GM12878 (cell line): ENCODE data around the gene RBM4. TPM values are rescaled to one million over a fixed set of nuclear protein-coding genes. Genes with fewer than 3 reads are reported as not detected.

Source experiments
- ATAC-seq: fragments of 200-7000 bp; cut with Tn5 transposase; 3 replicates; pipeline ENCODE4 v1.9.1; 2020; ENCODE audit warnings: mild to moderate bottlenecking, moderate library complexity
- BruUV-seq: library from RNA; stranded (reverse); fragments of 400-500 nt; replicated peaks from 2 replicates; lab custom pipeline; 2021; lab: Mats Ljungman, UMichigan
- CTCF ChIA-PET: fragments of 300-600 bp; sonication (Branson Sonifier 250); formaldehyde crosslinking; extraction: SDS; loops from one replicate; lab custom pipeline; 2021; ENCODE audit warnings: inconsistent platforms; lab: Yijun Ruan, JAX
- POLR2A ChIA-PET: fragments of 350-600 bp; formaldehyde crosslinking; extraction: SDS; loops from one replicate; lab custom pipeline; 2021; ENCODE audit warnings: inconsistent platforms; lab: Charles Lee
- RAD21 ChIA-PET: fragments of 300-600 bp; sonication (Branson Sonifier 250); formaldehyde crosslinking; loops from one replicate; lab custom pipeline; 2023; ENCODE audit warnings: antibody characterized with exemption; ENCODE audit not compliant: unreplicated experiment; lab: Charles Lee
- SMC1A ChIA-PET: fragments of 300-600 bp; sonication (Branson Sonifier 250); formaldehyde crosslinking; loops from one replicate; lab custom pipeline; 2023; ENCODE audit not compliant: unreplicated experiment, uncharacterized antibody; lab: Charles Lee
- DNase-seq: peaks from one replicate; pipeline ENCODE4 v3.0.0-alpha.2; 2011; ENCODE audit warnings: low read depth, low spot score
- FAIRE-seq: peaks from 3 replicates; lab custom pipeline; 2011; peaks lifted over from hg19 to GRCh38; lab: Jason Lieb, UNC
- H2AFZ ChIP-seq: 2 replicates; pipeline ENCODE4 v1.6.0; 2011; ENCODE audit warnings: low read depth, low read length, control low read depth; ENCODE audit not compliant: control insufficient read depth
- H3K27ac ChIP-seq: 2 replicates; pipeline ENCODE4 v1.5.1; 2011; ENCODE audit warnings: control low read depth; ENCODE audit not compliant: control insufficient read depth, insufficient read depth
- H3K27me3 ChIP-seq, 2 experiments: replicated peaks in 1 of 2; 2 replicates each; pipeline versions ENCODE4 v1.6.0 to v1.6.1; 2011; ENCODE audit warnings: low read length in 1 of 2; ENCODE audit not compliant: control insufficient read depth in 2 of 2, insufficient read depth in 2 of 2
- H3K36me3 ChIP-seq, 2 experiments: 2 replicates each; pipeline ENCODE4 v1.5.1; 2011; ENCODE audit warnings: low read length in 1 of 2; ENCODE audit not compliant: control insufficient read depth in 2 of 2, insufficient read depth in 2 of 2
- H3K4me1 ChIP-seq: 2 replicates; pipeline ENCODE4 v1.6.1; 2011; ENCODE audit warnings: mild to moderate bottlenecking, low read length, moderate library complexity, mixed read lengths; ENCODE audit not compliant: control insufficient read depth, insufficient read depth
- H3K4me2 ChIP-seq: 2 replicates; pipeline ENCODE4 v1.6.0; 2011; ENCODE audit warnings: control low read depth; ENCODE audit not compliant: control insufficient read depth, insufficient read depth
- H3K4me3 ChIP-seq: fragments of 200-600 bp; sonication (generic); 2 replicates; pipeline ENCODE4 v1.5.1; 2016
- H3K79me2 ChIP-seq: 2 replicates; pipeline ENCODE4 v1.6.0; 2011; ENCODE audit warnings: low read length; ENCODE audit not compliant: control insufficient read depth, insufficient read depth
- H3K9ac ChIP-seq: 2 replicates; pipeline ENCODE4 v1.8.0; 2011; ENCODE audit warnings: low read length, control low read depth, mixed read lengths; ENCODE audit not compliant: control insufficient read depth, insufficient read depth
- H3K9me3 ChIP-seq: replicated peaks from 3 replicates; pipeline ENCODE4 v1.5.1; 2011; ENCODE audit warnings: mild to moderate bottlenecking, low read length; ENCODE audit not compliant: control insufficient read depth, insufficient read depth
- H4K20me1 ChIP-seq: 2 replicates; pipeline ENCODE4 v1.6.0; 2011; ENCODE audit not compliant: control insufficient read depth, insufficient read depth
- CBFB ChIP-seq: IDR thresholded peaks from 2 replicates; pipeline ENCODE4 v1.6.1; 2016; ENCODE audit warnings: antibody characterized with exemption, low read depth
- CREM ChIP-seq: IDR thresholded peaks from 2 replicates; pipeline ENCODE4 v1.6.1; 2014; ENCODE audit warnings: antibody characterized with exemption, low read depth
- ETV6 ChIP-seq, 2 experiments: fragments of 450-650 bp in 1 of 2; IDR thresholded peaks in 1 of 2; conservative IDR thresholded peaks in 1 of 2; 2 replicates each; pipeline ENCODE4 v1.6.1; 2014; ENCODE audit warnings: antibody characterized with exemption in 1 of 2, borderline replicate concordance in 1 of 2, low read depth in 1 of 2, mild to moderate bottlenecking in 1 of 2, moderate library complexity in 1 of 2
- TARDBP ChIP-seq: IDR thresholded peaks from 2 replicates; pipeline ENCODE4 v1.6.1; 2016; ENCODE audit warnings: borderline replicate concordance
- WGBS: methylation state at CpG from one replicate; pipeline ENCODE4 v1.1.6; 2016; ENCODE audit warnings: low lambda C conversion rate; ENCODE audit not compliant: insufficient replicate concordance, insufficient coverage; ENCODE audit errors: missing lambda C conversion rate; 5-methylcytosine and 5-hydroxymethylcytosine counted together
- in situ Hi-C: fragments of 300-500 bp; cut with MboI; formaldehyde crosslinking; loops from 9 replicates; pipeline ENCODE4 v1.14.3; 2018; ENCODE audit warnings: mixed read lengths
- intact Hi-C: fragments of 100-400 bp; cut with micrococcal nuclease; formaldehyde crosslinking; loops from one replicate; pipeline ENCODE4 v1.14.2; 2022; ENCODE audit not compliant: unreplicated experiment
- polyA plus RNA-seq, 11 experiments: library from polyadenylated mRNA; depleted of rRNA in 4 of 11; unstranded in 6 of 11; stranded (reverse) in 5 of 11; fragments of >200 nt; fragmentation: Nextera tagmentation in 4 of 11; fragmentation: Illumina TruSeq in 1 of 11; extraction: Ambion mirVana in 4 of 11; extraction: Trizol in 1 of 11; gene quantifications; 1 replicate in 1 of 11; 2 replicates in 10 of 11; pipeline versions ENCODE4 v1.2.1 to v1.2.3, GENCODE V29; 2011 to 2016; ENCODE audit warnings: inconsistent platforms in 2 of 11, missing spikeins in 2 of 11, low read depth in 1 of 11
- total RNA-seq, 4 experiments: library from RNA; depleted of rRNA in 3 of 4; stranded (reverse); fragments of >200 nt in 3 of 4; fragmentation: Illumina TruSeq in 1 of 4; extraction: Trizol in 1 of 4; gene quantifications; 2 replicates each; pipeline versions ENCODE4 v1.2.1 to v1.2.3, GENCODE V29; 2013 to 2021
- TF ChIP-seq, protein P1 (sequence below): IDR thresholded peaks from 2 replicates; pipeline ENCODE4 v1.6.1; 2011; ENCODE audit warnings: mild to moderate bottlenecking, low read depth, low read length, moderate library complexity; ENCODE audit not compliant: insufficient replicate concordance

RBM4 gene
- total and polyA plus RNA-seq, 10 of the 15 experiments (the other 5 are each of a cell fraction or from before 2014, with no cell fraction given) = 105 to 224 (median 138) TPM

DNA sequence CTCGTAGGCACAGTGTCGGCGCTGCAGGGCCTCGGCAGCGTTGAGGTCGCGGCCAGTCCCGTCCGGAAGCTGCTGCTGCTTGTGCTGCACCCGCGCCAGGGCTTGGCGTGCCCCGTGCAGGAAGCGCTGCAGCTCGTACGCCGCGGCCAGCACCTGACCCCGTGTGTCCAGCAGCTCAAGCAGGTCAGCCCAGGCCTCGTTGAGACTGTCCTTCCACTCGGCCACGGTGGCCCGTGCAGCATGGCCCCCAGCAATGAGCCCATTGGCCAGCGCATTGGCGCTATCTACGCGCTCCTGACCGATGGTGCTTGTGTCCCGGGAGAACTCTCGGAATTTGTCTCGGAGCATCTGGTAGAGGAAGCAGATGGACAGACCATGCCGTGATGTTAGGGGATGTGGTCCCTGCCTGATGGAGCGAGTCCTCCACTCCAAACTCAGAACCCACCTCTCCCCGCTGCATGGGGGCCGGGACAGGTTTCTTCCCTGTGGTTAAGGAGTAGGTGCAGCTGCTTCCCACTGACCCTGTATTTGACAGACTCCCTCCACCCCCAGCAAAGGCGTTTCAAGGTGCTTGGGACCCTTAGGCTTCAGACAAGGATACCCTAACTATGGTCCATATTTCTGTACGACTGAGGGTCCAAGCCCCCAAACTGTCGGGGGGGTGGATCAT is 52.9 kb downstream of the RBM4 start:
- Histone ChIP-seq H3K27ac (no peak overlapping the region), H3K4me3 (no peak overlapping the region), H3K4me1 (no peaks in the 10 kb centered on the region), H3K36me3 (no peaks in the 10 kb centered on the region), H2AFZ (no peak overlapping the region), H3K9ac (no peak overlapping the region), H3K9me3 (no peaks in the 10 kb centered on the region), H3K4me2 (no peak overlapping the region), H3K79me2 (no peaks in the 10 kb centered on the region), H4K20me1 (no peaks in the 10 kb centered on the region), H3K27me3 (no peaks in the 10 kb centered on the region; a peak in 1 of 4 replicates)
- RAD21 ChIA-PET = no interaction called here
- BruUV-seq = no TSS peak
- POLR2A ChIA-PET = interaction anchor here (0.6 kb wide), 1 partner anchor 36 kb away, joined by 3 read pairs; no protein-coding TSS in a partner anchor
- ATAC-seq (no peak), FAIRE-seq (no peak), DNase-seq (no peak)
- SMC1A ChIA-PET = no interaction called here
- CTCF ChIA-PET = interaction anchor here (1.2 to 1.4 kb wide), 2 partner anchors 35 to 143 kb away, joined by 3 read pairs; no protein-coding TSS in a partner anchor
- intact Hi-C loops = no loop called here
- TF ChIP-seq, protein P1, sequence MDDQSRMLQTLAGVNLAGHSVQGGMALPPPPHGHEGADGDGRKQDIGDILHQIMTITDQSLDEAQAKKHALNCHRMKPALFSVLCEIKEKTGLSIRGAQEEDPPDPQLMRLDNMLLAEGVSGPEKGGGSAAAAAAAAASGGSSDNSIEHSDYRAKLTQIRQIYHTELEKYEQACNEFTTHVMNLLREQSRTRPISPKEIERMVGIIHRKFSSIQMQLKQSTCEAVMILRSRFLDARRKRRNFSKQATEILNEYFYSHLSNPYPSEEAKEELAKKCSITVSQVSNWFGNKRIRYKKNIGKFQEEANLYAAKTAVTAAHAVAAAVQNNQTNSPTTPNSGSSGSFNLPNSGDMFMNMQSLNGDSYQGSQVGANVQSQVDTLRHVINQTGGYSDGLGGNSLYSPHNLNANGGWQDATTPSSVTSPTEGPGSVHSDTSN = no peak
- TF ChIP-seq TARDBP = no peak
- no peak for TF ChIP-seq ETV6 (conservative IDR thresholded peaks at IDR 0.05 in 1 of 2, IDR thresholded peaks at IDR 0.05 in 1 of 2; ENCODE audit: borderline replicate concordance in 1 of 2, low read depth in 1 of 2)
- no peak for TF ChIP-seq CREM
- TF ChIP-seq CBFB = no peak
- WGBS = 63% methylated on average over 38 of the region's 38 CpGs
- in situ Hi-C loops = loop anchor here (5.0 kb wide), 2 partner anchors 141 to 191 kb away; no protein-coding TSS in a partner anchor
